Activated naive CD4-positive, alpha-beta T cell treated with anti-CD3 and anti-CD28 coated beads for 36 hours (primary cell): ENCODE results near the gene CRADD. TPM values are rescaled to one million over a fixed set of nuclear protein-coding genes. Genes with fewer than 3 reads are reported as not detected.

ENCODE experiments used
- CTCF ChIA-PET: fragments of 350-600 bp; sonication (Branson Sonifier 250); formaldehyde crosslinking; loops from one replicate; lab custom pipeline; 2021; ENCODE audit warnings: antibody characterized with exemption; lab: Charles Lee
- DNase-seq: peaks from one replicate; pipeline ENCODE4 v3.0.0-alpha.2; 2020
- H3K27ac Mint-ChIP-seq: one replicate; pipeline ENCODE4 v1.8.0; 2021; ENCODE audit warnings: mild to moderate bottlenecking, mixed read lengths
- H3K27me3 Mint-ChIP-seq: one replicate; pipeline ENCODE4 v1.8.0; 2021; ENCODE audit warnings: low read depth, mixed read lengths
- H3K36me3 Mint-ChIP-seq: one replicate; pipeline ENCODE4 v1.8.0; 2021; ENCODE audit warnings: low read depth, mixed read lengths
- H3K4me1 Mint-ChIP-seq: one replicate; pipeline ENCODE4 v1.8.0; 2021; ENCODE audit warnings: low read depth, mixed read lengths
- H3K4me3 Mint-ChIP-seq: one replicate; pipeline ENCODE4 v1.8.0; 2021; ENCODE audit warnings: mild to moderate bottlenecking, moderate library complexity, mixed read lengths
- H3K9me3 Mint-ChIP-seq: one replicate; pipeline ENCODE4 v1.8.0; 2021; ENCODE audit warnings: mixed read lengths
- intact Hi-C: fragments of 100-400 bp; cut with micrococcal nuclease; formaldehyde crosslinking; loops from one replicate; pipeline ENCODE4 v1.15.1; 2023
- total RNA-seq, 2 experiments: library from RNA; stranded (reverse); gene quantifications; one replicate each; pipeline ENCODE4 v1.2.3, GENCODE V29; 2021

Gene CRADD
- total RNA-seq, 2 experiments from 2014 or later: 14.3 to 15.6 TPM

GRCh38 chr12:93696462-93696861, 19.3 kb downstream of the CRADD start:
- CTCF ChIA-PET: no interaction called here
- no peak for DNase-seq
- H3K36me3 Mint-ChIP-seq: peaks cover 1% of the 10 kb centered on the region
- peaks cover 5% of the 10 kb centered on the region for H3K9me3 Mint-ChIP-seq
- H3K27me3 Mint-ChIP-seq: no peaks in the 10 kb centered on the region
- H3K4me1 Mint-ChIP-seq: peaks cover 18% of the 10 kb centered on the region
- intact Hi-C loops: no loop called here
- H3K27ac Mint-ChIP-seq: no peak overlapping the region
- H3K4me3 Mint-ChIP-seq: no peak overlapping the region

- no peak overlapping the region for H3K27ac Mint-ChIP-seq
- H3K27me3 Mint-ChIP-seq: no peaks in the 10 kb centered on the region
- intact Hi-C loops: loop anchor here (2.0 kb wide), 1 partner anchor 14 kb away; no protein-coding TSS in a partner anchor
- H3K36me3 Mint-ChIP-seq: no peaks in the 10 kb centered on the region
- DNase-seq: no peak
- H3K4me1 Mint-ChIP-seq: peaks cover 32% of the 10 kb centered on the region
- no peak overlapping the region for H3K4me3 Mint-ChIP-seq
- H3K9me3 Mint-ChIP-seq: no peaks in the 10 kb centered on the region
- CTCF ChIA-PET: interaction anchor here (0.6 kb wide), 1 partner anchor 350 kb away, joined by 3 read pairs; no protein-coding TSS in a partner anchor
Measured at GRCh38 chr12:93698307-93699092, 21.3 kb downstream of the CRADD start.

- no peaks in the 10 kb centered on the region for H3K27me3 Mint-ChIP-seq
- DNase-seq: no peak
- no peak overlapping the region for H3K4me3 Mint-ChIP-seq
- no peaks in the 10 kb centered on the region for H3K36me3 Mint-ChIP-seq
- no peak overlapping the region for H3K27ac Mint-ChIP-seq
- H3K9me3 Mint-ChIP-seq: no peaks in the 10 kb centered on the region
- intact Hi-C loops: loop anchor here (2.0 kb wide), 1 partner anchor 15 kb away; no protein-coding TSS in a partner anchor
- peaks cover 37% of the 10 kb centered on the region for H3K4me1 Mint-ChIP-seq
- CTCF ChIA-PET: interaction anchor here (0.6 kb wide), 1 partner anchor 349 kb away, joined by 3 read pairs; no protein-coding TSS in a partner anchor
Measured at GRCh38 chr12:93699271-93700145, 22.3 kb downstream of the CRADD start.

- no peak overlapping the region for H3K27ac Mint-ChIP-seq
- DNase-seq: no peak
- H3K9me3 Mint-ChIP-seq: peaks cover under 1% of the 10 kb centered on the region
- intact Hi-C loops: no loop called here
- H3K4me1 Mint-ChIP-seq: peaks cover 50% of the 10 kb centered on the region
- CTCF ChIA-PET: interaction anchor here (1.3 kb wide), 1 partner anchor 23 kb away, joined by 5 read pairs; no protein-coding TSS in a partner anchor
- H3K36me3 Mint-ChIP-seq: no peaks in the 10 kb centered on the region
- H3K27me3 Mint-ChIP-seq: no peaks in the 10 kb centered on the region
- no peak overlapping the region for H3K4me3 Mint-ChIP-seq
Measured at GRCh38 chr12:93702707-93703315, 25.6 kb downstream of the CRADD start.

- CTCF ChIA-PET: no interaction called here
- peaks cover 9% of the 10 kb centered on the region for H3K36me3 Mint-ChIP-seq
- peaks cover 49% of the 10 kb centered on the region for H3K4me1 Mint-ChIP-seq
- H3K9me3 Mint-ChIP-seq: peaks cover 5% of the 10 kb centered on the region
- no peak for DNase-seq
- no peaks in the 10 kb centered on the region for H3K27me3 Mint-ChIP-seq
- intact Hi-C loops: loop anchor here (1.0 kb wide), 1 partner anchor 27 kb away; the partner anchor contains the start of gene CRADD
- no peak overlapping the region for H3K4me3 Mint-ChIP-seq
- H3K27ac Mint-ChIP-seq: no peak overlapping the region
Measured at GRCh38 chr12:93704122-93704521, 26.9 kb downstream of the CRADD start.

GRCh38 chr12:93704625-93705024, 27.4 kb downstream of the CRADD start:
- H3K27ac Mint-ChIP-seq: no peak overlapping the region
- no peak overlapping the region for H3K4me3 Mint-ChIP-seq
- H3K9me3 Mint-ChIP-seq: peaks cover 10% of the 10 kb centered on the region
- peaks cover 14% of the 10 kb centered on the region for H3K36me3 Mint-ChIP-seq
- H3K27me3 Mint-ChIP-seq: no peaks in the 10 kb centered on the region
- peaks cover 44% of the 10 kb centered on the region for H3K4me1 Mint-ChIP-seq
- intact Hi-C loops: loop anchor here (1.0 kb wide), 1 partner anchor 27 kb away; the partner anchor contains the start of gene CRADD
- DNase-seq: no peak
- CTCF ChIA-PET: no interaction called here

- H3K4me1 Mint-ChIP-seq: peaks cover 40% of the 10 kb centered on the region
- intact Hi-C loops: no loop called here
- DNase-seq: no peak
- H3K9me3 Mint-ChIP-seq: peaks cover 15% of the 10 kb centered on the region
- CTCF ChIA-PET: no interaction called here
- no peaks in the 10 kb centered on the region for H3K27me3 Mint-ChIP-seq
- H3K36me3 Mint-ChIP-seq: peaks cover 18% of the 10 kb centered on the region
- no peak overlapping the region for H3K4me3 Mint-ChIP-seq
- H3K27ac Mint-ChIP-seq: no peak overlapping the region
Measured at GRCh38 chr12:93705237-93705636, 28.1 kb downstream of the CRADD start.

GRCh38 chr12:93706387-93706786, 29.2 kb downstream of the CRADD start:
- H3K4me3 Mint-ChIP-seq: no peak overlapping the region
- no peaks in the 10 kb centered on the region for H3K27me3 Mint-ChIP-seq
- peaks cover 37% of the 10 kb centered on the region for H3K4me1 Mint-ChIP-seq
- peaks cover 15% of the 10 kb centered on the region for H3K9me3 Mint-ChIP-seq
- no peak for DNase-seq
- intact Hi-C loops: no loop called here
- CTCF ChIA-PET: interaction anchor here (0.6 to 1.2 kb wide), 3 partner anchors 204 to 395 kb away, joined by 3 read pairs; no protein-coding TSS in a partner anchor
- H3K27ac Mint-ChIP-seq: no peak overlapping the region
- peaks cover 18% of the 10 kb centered on the region for H3K36me3 Mint-ChIP-seq

GRCh38 chr12:93706824-93707223, 29.6 kb downstream of the CRADD start:
- H3K9me3 Mint-ChIP-seq: peaks cover 17% of the 10 kb centered on the region
- CTCF ChIA-PET: interaction anchor here (0.6 to 1.2 kb wide), 2 partner anchors 204 to 288 kb away, joined by 3 read pairs; no protein-coding TSS in a partner anchor
- intact Hi-C loops: no loop called here
- no peaks in the 10 kb centered on the region for H3K27me3 Mint-ChIP-seq
- no peak overlapping the region for H3K4me3 Mint-ChIP-seq
- H3K4me1 Mint-ChIP-seq: peaks cover 33% of the 10 kb centered on the region
- DNase-seq: no peak
- H3K27ac Mint-ChIP-seq: no peak overlapping the region
- peaks cover 21% of the 10 kb centered on the region for H3K36me3 Mint-ChIP-seq

- H3K27me3 Mint-ChIP-seq: no peaks in the 10 kb centered on the region
- H3K36me3 Mint-ChIP-seq: peaks cover 21% of the 10 kb centered on the region
- intact Hi-C loops: no loop called here
- no peak overlapping the region for H3K4me3 Mint-ChIP-seq
- peaks cover 24% of the 10 kb centered on the region for H3K4me1 Mint-ChIP-seq
- CTCF ChIA-PET: no interaction called here
- peaks cover 17% of the 10 kb centered on the region for H3K9me3 Mint-ChIP-seq
- H3K27ac Mint-ChIP-seq: no peak overlapping the region
- no peak for DNase-seq
Measured at GRCh38 chr12:93707836-93708235, 30.7 kb downstream of the CRADD start.

GRCh38 chr12:93708952-93709351, 31.8 kb downstream of the CRADD start:
- Mint-ChIP-seq H3K4me1 (peaks cover 23% of the 10 kb centered on the region), H3K36me3 (peaks cover 21% of the 10 kb centered on the region), H3K4me3 (no peak overlapping the region), H3K27me3 (no peaks in the 10 kb centered on the region), H3K27ac (no peak overlapping the region), H3K9me3 (peaks cover 17% of the 10 kb centered on the region)
- intact Hi-C loops: no loop called here
- DNase-seq: no peak
- CTCF ChIA-PET: no interaction called here

- Mint-ChIP-seq H3K9me3 (peaks cover 17% of the 10 kb centered on the region), H3K27ac (no peak overlapping the region), H3K36me3 (peaks cover 21% of the 10 kb centered on the region), H3K4me3 (no peak overlapping the region), H3K4me1 (peaks cover 19% of the 10 kb centered on the region), H3K27me3 (no peaks in the 10 kb centered on the region)
- DNase-seq: no peak
- CTCF ChIA-PET: no interaction called here
- intact Hi-C loops: no loop called here
Measured at GRCh38 chr12:93709386-93709785, 32.2 kb downstream of the CRADD start.
